Common myeloid progenitor, CD34-positive (primary cell): Measurements from ENCODE around the gene SMARCC1.
"Not testable (repeated sequence)": the region's sequence is repeated elsewhere in the genome, so short reads cannot be mapped to it uniquely, and the experiment has no call there.

Source experiments
- CTCF ChIA-PET: fragments of 350-600 bp; sonication (Branson Sonifier 250); formaldehyde crosslinking; loops from one replicate; lab custom pipeline; 2021; ENCODE audit warnings: antibody characterized with exemption; lab: Charles Lee
- POLR2A ChIA-PET: fragments of 350-600 bp; sonication (Branson Sonifier 250); formaldehyde crosslinking; loops from one replicate; lab custom pipeline; 2021; ENCODE audit warnings: antibody characterized with exemption; lab: Charles Lee
- DNase-seq, 3 donors: peaks; one replicate each; pipeline versions ENCODE4 v3.0.0 to v3.0.0-alpha.2; 2013
- H3K27ac ChIP-seq, 2 experiments: 1 replicate in 1 of 2; 2 replicates in 1 of 2; pipeline ENCODE4 v1.7.0; 2013; ENCODE audit warnings: inconsistent platforms in 2 of 2, low read length in 2 of 2, mild to moderate bottlenecking in 2 of 2, low read depth in 1 of 2, moderate library complexity in 1 of 2; ENCODE audit not compliant: severe bottlenecking in 2 of 2, insufficient read depth in 1 of 2, poor library complexity in 1 of 2
- H3K27me3 ChIP-seq, 5 experiments: replicated peaks in 2 of 5; 1 replicate in 3 of 5; 2 replicates in 2 of 5; pipeline versions ENCODE4 v1.6.1 to v1.7.0; 2013; ENCODE audit warnings: low read length in 4 of 5, mild to moderate bottlenecking in 2 of 5, moderate library complexity in 2 of 5, inconsistent platforms in 1 of 5; ENCODE audit not compliant: insufficient read depth in 5 of 5, control insufficient read depth in 4 of 5
- H3K36me3 ChIP-seq, 4 experiments: 1 replicate in 2 of 4; 2 replicates in 2 of 4; pipeline versions ENCODE4 v1.6.1 to v1.7.0; 2013; ENCODE audit warnings: low read length in 3 of 4, control low read depth in 1 of 4, mild to moderate bottlenecking in 1 of 4; ENCODE audit not compliant: control insufficient read depth in 4 of 4, insufficient read depth in 4 of 4
- H3K4me1 ChIP-seq, 4 experiments: 1 replicate in 3 of 4; 2 replicates in 1 of 4; pipeline versions ENCODE4 v1.6.1 to v1.7.1; 2013; ENCODE audit warnings: low read length in 3 of 4, mild to moderate bottlenecking in 3 of 4, control low read depth in 1 of 4, inconsistent platforms in 1 of 4, moderate library complexity in 1 of 4; ENCODE audit not compliant: control insufficient read depth in 4 of 4, insufficient read depth in 4 of 4; ENCODE audit errors: control extremely low read depth in 1 of 4
- H3K4me3 ChIP-seq, 7 experiments: 1 replicate in 4 of 7; 2 replicates in 3 of 7; pipeline versions ENCODE4 v1.5.1 to v1.7.0; 2013; ENCODE audit warnings: mild to moderate bottlenecking in 7 of 7, low read length in 6 of 7, moderate library complexity in 6 of 7, inconsistent platforms in 2 of 7, low read depth in 2 of 7, control low read depth in 1 of 7; ENCODE audit not compliant: insufficient read depth in 4 of 7, control insufficient read depth in 1 of 7; ENCODE audit errors: extremely low read depth in 1 of 7
- H3K9me3 ChIP-seq, 5 experiments: 1 replicate in 4 of 5; 2 replicates in 1 of 5; pipeline versions ENCODE4 v1.6.1 to v1.7.1; 2013; ENCODE audit warnings: low read length in 4 of 5, mild to moderate bottlenecking in 2 of 5, inconsistent platforms in 1 of 5, low read depth in 1 of 5, moderate library complexity in 1 of 5; ENCODE audit not compliant: control insufficient read depth in 4 of 5, insufficient read depth in 2 of 5; ENCODE audit errors: control extremely low read depth in 1 of 5
- WGBS: methylation state at CpG from one replicate; pipeline ENCODE4 v1.1.5; 2013; ENCODE audit not compliant: insufficient coverage; 5-methylcytosine and 5-hydroxymethylcytosine counted together

The SMARCC1 gene

DNA sequence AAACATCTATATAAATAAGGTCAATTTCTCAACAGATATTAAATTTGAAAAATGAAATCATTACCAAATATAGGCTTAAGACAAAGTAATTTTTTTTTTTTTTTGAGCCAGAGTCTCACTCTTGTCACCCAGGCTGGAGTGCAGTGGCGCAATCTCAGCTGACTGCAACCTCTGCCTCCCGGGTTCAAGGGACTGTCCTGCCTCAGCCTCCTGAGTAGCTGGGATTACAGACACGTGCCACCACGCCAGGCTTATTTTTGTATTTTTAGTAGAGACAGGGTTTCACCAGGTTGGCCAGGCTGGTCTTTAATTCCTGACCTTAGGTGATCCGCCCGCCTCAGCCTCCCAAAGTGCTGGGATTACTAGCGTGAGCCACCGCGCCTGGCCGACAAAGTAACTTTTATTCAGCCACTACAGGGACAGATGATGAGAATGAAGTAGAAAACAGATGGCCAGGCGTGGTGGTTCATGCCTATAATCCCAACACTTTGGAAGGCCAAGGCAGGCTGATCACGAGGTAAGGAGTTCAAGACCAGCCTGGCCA, 30.8 kb downstream of the SMARCC1 start:
- peaks cover 3 to 13% (median 10%) of the 10 kb centered on the region in 4 experiments for H3K36me3 ChIP-seq
- 94% methylated on average over 7 of the region's 12 CpGs for WGBS
- H3K27me3 ChIP-seq, DNase-seq, H3K27ac ChIP-seq, H3K4me1 ChIP-seq, POLR2A ChIA-PET, H3K4me3 ChIP-seq, H3K9me3 ChIP-seq: not testable (repeated sequence)
- CTCF ChIA-PET: interaction anchor here (0.6 to 0.7 kb wide), 2 partner anchors 10 to 405 kb away, joined by 4 to 5 read pairs; no protein-coding TSS in a partner anchor

DNA sequence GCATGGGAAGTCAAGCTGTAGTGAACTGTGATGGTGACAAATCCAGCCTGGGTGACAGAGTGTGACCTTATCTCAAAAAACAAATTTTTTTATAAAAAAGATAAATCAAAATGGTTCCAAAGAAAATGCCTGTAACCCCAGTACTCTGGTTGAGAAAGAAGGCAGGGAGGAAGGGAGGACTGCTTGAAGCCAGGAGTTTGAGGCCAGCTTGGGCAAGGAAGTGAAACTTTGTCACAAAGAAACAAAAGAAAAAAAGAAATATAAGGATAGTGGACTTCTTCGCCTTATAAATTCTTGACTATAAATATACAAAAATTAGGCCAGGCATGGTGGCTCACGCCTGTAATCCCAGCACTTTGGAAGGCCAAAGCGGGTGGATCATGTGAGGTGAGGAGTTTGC, 34.1 kb downstream of the SMARCC1 start:
- no peaks in the 10 kb centered on the region for H3K27me3 ChIP-seq
- peaks cover 4 to 35% (median 20%) of the 10 kb centered on the region in 4 experiments for H3K36me3 ChIP-seq
- no peak overlapping the region for H3K27ac ChIP-seq
- POLR2A ChIA-PET: no interaction called here
- CTCF ChIA-PET: interaction anchor here (0.9 kb wide), 1 partner anchor 14 kb away, joined by 3 read pairs; no protein-coding TSS in a partner anchor
- H3K4me3 ChIP-seq: no peak overlapping the region
- 100% methylated on average over 1 of the region's 3 CpGs for WGBS
- DNase-seq: no peak
- H3K4me1 ChIP-seq: no peaks in the 10 kb centered on the region
- H3K9me3 ChIP-seq: no peaks in the 10 kb centered on the region

- no peaks in the 10 kb centered on the region for H3K4me1 ChIP-seq
- ChIA-PET POLR2A (interaction anchor here (0.6 kb wide), 1 partner anchor 61 kb away, joined by 4 read pairs; no protein-coding TSS in a partner anchor), CTCF (no interaction called here)
- H3K27me3 ChIP-seq: no peaks in the 10 kb centered on the region
- H3K9me3 ChIP-seq: no peaks in the 10 kb centered on the region
- 100% methylated on average over 2 of the region's 3 CpGs for WGBS
- H3K4me3 ChIP-seq: no peak overlapping the region
- no peak for DNase-seq
- H3K36me3 ChIP-seq: peaks cover 4 to 43% (median 21%) of the 10 kb centered on the region in 4 experiments
- H3K27ac ChIP-seq: no peak overlapping the region
Observed at GRCh38 chr3:47746264-47746663, 35.4 kb downstream of the SMARCC1 start.

DNA sequence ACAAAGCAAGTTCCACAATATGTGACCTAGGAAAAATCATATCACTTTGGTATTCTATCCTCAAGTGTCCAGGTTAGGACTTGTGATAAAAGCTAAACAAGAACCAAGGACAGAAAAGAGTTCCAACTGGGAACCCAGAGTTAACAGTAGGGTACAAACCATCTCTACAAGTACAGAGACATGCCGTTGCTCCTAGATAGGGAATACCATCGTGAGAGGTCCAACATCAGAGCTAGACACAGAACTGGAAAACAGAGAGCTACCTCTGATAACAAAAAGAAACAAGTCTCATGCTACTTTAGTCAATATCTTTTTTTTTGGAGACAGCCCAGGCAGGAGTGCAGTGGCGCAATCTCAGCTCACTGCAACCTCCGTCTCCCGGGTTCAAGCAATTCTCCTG, 37.8 kb downstream of the SMARCC1 start:
- CTCF ChIA-PET: no interaction called here
- H3K4me1 ChIP-seq: no peaks in the 10 kb centered on the region
- H3K27me3 ChIP-seq: no peaks in the 10 kb centered on the region
- peaks cover 4 to 41% (median 27%) of the 10 kb centered on the region in 4 experiments for H3K36me3 ChIP-seq
- H3K27ac ChIP-seq: no peak overlapping the region
- POLR2A ChIA-PET: no interaction called here
- H3K9me3 ChIP-seq: no peaks in the 10 kb centered on the region
- 100% methylated on average over 3 of the region's 5 CpGs for WGBS
- H3K4me3 ChIP-seq: no peak overlapping the region
- DNase-seq: no peak

GRCh38 chr3:47743352-47743751, 38.3 kb downstream of the SMARCC1 start:
- H3K36me3 ChIP-seq: peaks cover 7 to 45% (median 26%) of the 10 kb centered on the region in 4 experiments
- CTCF ChIA-PET, H3K27me3 ChIP-seq, DNase-seq, H3K9me3 ChIP-seq, H3K4me1 ChIP-seq, H3K4me3 ChIP-seq, POLR2A ChIA-PET, H3K27ac ChIP-seq: not testable (repeated sequence)
- 89% methylated on average over 4 of the region's 6 CpGs for WGBS

- CTCF ChIA-PET: interaction anchor here (0.8 kb wide), 1 partner anchor 17 kb away, joined by 3 read pairs; no protein-coding TSS in a partner anchor
- POLR2A ChIA-PET: no interaction called here
- WGBS: 100% methylated on average over 1 of the region's 2 CpGs
- DNase-seq: no peak
- Histone ChIP-seq H3K4me3 (no peak overlapping the region), H3K9me3 (no peaks in the 10 kb centered on the region), H3K27ac (no peak overlapping the region), H3K27me3 (no peaks in the 10 kb centered on the region), H3K36me3 (peaks cover 7 to 49% (median 29%) of the 10 kb centered on the region in 4 experiments), H3K4me1 (no peaks in the 10 kb centered on the region)
Observed at GRCh38 chr3:47741925-47742324, 39.8 kb downstream of the SMARCC1 start.

DNA sequence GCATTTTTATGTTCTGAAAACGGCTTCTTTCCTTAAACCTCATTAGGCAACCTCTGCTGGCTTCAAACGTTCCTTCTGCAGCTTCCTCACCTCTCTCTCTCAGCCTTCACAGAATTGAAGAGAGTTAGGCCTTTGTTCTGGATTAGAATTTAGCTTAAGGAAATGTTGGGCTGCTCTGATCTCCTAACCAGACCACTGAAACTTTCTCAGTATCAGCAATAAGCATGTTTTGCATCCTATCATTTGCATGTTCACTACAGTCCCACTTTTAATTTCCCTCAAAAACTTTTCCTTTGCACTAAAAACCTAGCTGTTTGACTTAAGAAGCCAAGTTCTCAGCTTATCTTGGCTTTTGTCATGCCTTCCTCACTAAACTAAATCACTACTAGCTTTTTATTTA, 49.5 kb downstream of the SMARCC1 start:
- no CpG with 5 or more reads among the region's 2 CpGs for WGBS
- ChIA-PET CTCF (interaction anchor here (0.7 kb wide), 1 partner anchor 10 kb away, joined by 3 read pairs; no protein-coding TSS in a partner anchor), POLR2A (no interaction called here)
- H3K27me3 ChIP-seq: no peaks in the 10 kb centered on the region
- DNase-seq: no peak
- no peak overlapping the region for H3K4me3 ChIP-seq
- no peaks in the 10 kb centered on the region for H3K4me1 ChIP-seq
- no peak overlapping the region for H3K27ac ChIP-seq
- H3K36me3 ChIP-seq: peaks cover 32 to 84% (median 59%) of the 10 kb centered on the region in 4 experiments
- H3K9me3 ChIP-seq: peaks cover 0 to 8% (median 0%) of the 10 kb centered on the region in 5 experiments
